Suprapubic skin (tissue), 3 donors: ENCODE results near the gene KCNA2.

ENCODE experiments used
- POLR2A ChIP-seq, 2 donors: fragments of 450-650 bp; IDR thresholded peaks; one replicate each; pipeline ENCODE4 v1.6.1; 2017; ENCODE audit warnings: antibody characterized with exemption in 2 of 2, mild to moderate bottlenecking in 2 of 2, moderate library complexity in 2 of 2
- TF ChIP-seq, protein P1 (sequence below), 2 donors: fragments of 200-600 bp in 1 of 2; fragments of 450-650 bp in 1 of 2; sonication (generic) in 1 of 2; IDR thresholded peaks; one replicate each; pipeline ENCODE4 v1.5.1; 2016 to 2019; ENCODE audit warnings: antibody characterized with exemption in 2 of 2, mild to moderate bottlenecking in 1 of 2, moderate library complexity in 1 of 2

DNA sequence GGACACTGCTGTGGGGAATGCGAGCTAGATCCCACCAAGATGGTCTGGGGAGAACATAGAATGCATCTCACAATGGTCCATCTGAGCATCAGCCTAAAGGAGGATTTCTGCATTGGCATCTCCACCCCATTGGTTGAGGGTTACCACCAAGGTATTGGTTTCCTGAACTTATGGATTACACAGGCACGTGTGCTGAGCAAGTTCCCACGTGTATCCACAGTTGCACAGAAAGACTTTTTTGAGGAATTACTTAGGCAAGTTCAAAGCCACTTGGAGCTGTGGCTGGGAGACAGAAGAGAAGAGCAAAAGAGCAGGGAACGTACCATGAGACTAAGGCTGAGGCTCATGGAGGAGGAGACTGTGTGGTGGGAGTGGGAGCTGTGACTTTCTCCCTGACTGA, 43.1 kb downstream of the KCNA2 start:
- TF ChIP-seq POLR2A (IDR thresholded peaks at IDR 0.05) = no peak
- TF ChIP-seq, protein P1, sequence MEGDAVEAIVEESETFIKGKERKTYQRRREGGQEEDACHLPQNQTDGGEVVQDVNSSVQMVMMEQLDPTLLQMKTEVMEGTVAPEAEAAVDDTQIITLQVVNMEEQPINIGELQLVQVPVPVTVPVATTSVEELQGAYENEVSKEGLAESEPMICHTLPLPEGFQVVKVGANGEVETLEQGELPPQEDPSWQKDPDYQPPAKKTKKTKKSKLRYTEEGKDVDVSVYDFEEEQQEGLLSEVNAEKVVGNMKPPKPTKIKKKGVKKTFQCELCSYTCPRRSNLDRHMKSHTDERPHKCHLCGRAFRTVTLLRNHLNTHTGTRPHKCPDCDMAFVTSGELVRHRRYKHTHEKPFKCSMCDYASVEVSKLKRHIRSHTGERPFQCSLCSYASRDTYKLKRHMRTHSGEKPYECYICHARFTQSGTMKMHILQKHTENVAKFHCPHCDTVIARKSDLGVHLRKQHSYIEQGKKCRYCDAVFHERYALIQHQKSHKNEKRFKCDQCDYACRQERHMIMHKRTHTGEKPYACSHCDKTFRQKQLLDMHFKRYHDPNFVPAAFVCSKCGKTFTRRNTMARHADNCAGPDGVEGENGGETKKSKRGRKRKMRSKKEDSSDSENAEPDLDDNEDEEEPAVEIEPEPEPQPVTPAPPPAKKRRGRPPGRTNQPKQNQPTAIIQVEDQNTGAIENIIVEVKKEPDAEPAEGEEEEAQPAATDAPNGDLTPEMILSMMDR (IDR thresholded peaks at IDR 0.05) = no peak
